Hematopoietic multipotent progenitor cell treated with erythropoietin and hydrocortisone succinate and interleukin-3 and kit ligand, for 4 days (in vitro differentiated cells): Measurements from ENCODE around the gene EFNB3.

Source experiments
- DNase-seq: peaks from one replicate; pipeline ENCODE4 v3.0.0-alpha.2; 2015

Gene EFNB3

DNA sequence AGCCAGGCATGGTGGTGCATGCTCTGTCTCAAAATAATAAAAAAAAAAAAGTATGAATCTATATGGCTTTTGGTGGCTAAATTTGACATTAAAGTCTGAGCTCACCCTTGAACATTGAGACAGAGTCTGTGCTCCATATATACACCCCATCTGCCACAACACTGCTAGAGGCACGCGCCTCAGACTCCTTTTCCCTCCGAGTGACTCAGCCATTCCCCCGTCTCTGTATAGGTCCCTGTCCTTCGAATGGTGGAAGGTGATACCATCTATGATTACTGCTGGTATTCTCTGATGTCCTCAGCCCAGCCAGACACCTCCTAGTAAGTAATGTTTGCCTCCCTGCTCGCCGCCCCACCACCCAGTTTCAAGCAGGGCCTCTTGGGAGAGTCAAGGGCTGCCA lies 4.5 kb upstream of the EFNB3 start:
- DNase-seq = peak; percentile 37

DNA sequence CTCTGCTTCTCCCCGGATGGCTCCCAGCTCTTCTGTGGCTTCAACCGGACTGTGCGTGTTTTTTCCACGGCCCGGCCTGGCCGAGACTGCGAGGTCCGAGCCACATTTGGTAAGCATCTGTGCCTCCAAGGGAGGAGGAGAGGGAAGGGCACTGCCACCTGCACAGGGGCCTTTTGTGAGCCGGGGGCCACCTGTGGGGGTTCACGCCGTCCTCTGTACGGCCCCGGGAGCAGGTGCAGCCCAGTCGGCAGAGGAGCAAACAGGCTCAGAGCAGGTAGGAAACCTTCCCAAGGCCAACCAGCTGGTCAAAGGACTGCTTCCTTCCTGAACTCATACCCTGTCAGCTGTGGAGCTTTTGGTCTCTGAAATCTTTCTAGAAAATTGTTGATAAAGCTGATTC lies 3.3 kb upstream of the EFNB3 start:
- DNase-seq = no peak

DNA sequence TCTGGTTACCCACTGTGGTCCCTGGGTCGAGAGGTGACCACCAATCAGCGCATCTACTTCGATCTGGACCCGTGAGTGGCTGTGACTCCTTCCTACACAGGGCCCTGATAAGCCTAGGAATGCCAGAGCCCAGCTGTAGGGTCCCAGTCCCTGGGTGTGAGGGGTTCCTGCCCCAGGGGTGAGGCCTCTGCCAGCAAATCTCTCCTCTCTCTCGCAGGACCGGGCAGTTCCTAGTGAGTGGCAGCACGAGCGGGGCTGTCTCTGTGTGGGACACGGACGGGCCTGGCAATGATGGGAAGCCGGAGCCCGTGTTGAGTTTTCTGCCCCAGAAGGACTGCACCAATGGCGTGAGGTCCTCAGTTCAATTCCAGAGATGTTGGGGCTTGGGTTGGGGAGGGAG lies 2.2 kb upstream of the EFNB3 start:
- no peak for DNase-seq

DNA sequence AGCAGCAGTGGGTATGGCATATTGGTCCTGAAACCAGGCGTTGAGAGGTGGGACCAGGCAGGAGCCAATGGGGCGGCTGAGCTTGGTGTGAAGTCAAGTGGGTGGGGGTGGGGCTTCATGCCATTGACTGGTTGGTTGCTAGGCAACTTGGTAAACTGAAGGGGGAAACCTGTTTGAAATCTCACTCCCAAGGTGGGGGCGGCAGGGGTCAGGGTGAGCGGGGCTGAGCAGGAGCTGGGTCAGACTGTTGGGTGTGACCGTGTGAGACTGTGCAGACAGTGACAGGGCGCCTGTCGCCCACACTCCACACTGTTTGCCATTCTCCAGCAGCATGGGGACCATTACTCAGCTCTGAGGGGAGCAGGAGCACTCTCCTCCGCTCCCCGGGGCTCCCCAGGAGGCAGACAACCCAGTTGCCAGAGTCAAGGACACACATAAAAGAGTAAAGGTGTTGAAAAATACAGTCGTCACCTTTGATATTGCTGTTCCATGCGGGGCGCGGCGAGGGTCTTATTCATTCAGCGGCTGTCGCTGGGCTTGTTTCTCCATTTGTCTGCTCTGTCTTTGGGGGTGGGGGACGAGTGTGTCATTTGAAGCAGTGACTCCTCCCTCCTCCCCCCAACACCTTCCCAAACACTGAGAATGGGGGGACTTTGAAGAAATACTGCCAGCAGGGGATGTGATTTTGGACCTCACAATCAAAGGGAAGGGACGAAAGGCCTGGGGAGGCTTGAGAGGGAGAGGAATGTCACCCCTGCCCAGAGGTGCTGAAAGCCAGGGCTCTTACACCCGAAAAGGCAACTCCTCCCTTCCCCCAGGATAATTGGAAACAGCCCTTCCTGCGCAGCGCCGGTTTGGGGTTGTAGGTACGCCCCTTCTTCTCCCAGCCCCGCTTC lies 1.2 kb upstream of the EFNB3 start:
- peak; percentile 69 for DNase-seq

DNA sequence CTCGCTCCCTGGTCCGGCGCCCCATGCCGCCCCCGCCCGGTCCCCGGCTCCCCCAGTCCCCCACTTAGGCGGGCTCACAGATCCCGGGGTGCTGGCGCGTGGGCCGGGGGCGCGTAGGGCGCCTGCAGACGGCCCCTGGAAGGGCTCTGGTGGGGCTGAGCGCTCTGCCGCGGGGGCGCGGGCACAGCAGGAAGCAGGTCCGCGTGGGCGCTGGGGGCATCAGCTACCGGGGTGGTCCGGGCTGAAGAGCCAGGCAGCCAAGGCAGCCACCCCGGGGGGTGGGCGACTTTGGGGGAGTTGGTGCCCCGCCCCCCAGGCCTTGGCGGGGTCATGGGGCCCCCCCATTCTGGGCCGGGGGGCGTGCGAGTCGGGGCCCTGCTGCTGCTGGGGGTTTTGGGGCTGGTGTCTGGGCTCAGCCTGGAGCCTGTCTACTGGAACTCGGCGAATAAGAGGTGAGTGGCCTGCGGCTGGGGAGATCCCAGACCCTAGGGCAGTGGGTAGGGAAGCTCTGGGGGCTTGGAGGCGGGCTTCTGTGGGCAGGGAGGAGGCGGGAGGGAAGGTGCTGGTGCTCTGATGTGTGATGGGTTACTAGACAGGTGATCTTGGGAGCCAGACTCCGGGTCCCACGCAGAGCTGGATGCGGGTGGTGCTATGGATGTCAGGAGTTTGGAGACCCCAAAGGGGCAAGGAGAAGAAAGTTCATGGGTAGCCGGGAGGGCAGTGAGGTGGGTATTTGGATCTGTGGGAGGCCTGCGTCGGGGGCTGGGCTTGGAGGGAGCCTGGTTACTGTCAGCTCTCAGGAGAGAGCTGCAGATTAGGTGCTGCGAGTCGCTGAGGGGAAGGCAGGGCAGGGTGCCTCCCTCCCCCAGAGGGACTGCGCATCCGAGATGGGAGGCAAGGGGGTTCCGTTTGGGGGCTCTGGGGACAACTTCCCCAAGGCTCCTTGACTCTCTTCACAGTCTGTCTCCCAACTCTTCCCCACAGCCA lies 560 bp downstream of the EFNB3 start:
- DNase-seq = no peak

DNA sequence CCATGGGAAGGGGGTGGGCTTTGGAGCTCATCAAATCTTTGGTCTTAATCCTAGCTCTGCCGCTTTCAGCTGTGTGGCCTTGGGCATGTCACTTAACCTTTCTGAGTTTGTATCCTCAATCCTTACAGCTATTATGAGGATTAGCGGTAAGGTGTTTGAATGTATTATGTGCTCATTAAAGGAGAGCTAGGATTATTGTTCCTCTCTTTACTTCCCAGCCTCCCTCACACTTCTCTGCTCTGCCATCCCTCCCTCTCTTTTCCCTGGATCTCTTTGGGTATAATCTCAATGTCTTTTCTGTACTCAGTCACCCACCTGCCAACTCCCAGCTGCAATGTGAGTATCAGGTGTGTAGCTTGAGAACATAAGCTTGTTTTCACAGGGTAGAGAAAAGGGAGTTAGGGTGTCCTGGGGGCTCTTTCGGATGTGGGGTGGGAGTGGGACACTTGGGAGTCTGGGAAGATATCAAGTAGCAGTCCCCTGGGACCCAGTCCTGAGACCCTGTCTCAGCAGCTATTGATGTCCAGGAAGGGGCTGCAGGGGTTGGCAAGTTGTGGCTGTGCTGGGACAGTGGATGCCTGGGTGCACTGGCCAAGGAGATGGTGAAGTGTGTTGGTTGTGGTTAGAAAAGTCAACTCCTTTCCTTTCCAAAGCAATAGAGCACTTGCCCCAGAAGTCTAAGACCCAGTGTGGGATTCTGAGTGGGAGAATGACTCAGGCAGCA lies 1.8 kb downstream of the EFNB3 start:
- DNase-seq = no peak

DNA sequence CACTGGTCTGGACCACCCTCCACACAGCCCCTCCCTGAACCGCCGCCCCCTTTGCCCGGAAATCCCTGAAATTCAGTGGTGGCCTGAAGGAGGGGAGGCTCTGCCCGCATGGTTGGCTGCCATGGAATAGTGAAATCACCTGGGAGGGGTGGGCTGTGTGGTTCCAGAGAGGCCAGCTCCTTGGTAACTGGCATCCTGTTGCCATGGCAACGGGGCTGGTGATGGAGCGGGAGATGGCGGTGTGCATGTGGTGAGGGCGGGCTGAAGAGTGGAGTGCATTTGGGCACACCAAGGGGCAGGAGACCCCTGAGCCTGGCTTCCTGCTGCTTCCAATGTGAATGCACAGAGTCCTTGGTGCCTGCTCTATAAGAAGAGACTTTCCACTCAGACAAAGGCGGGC lies 2.4 kb downstream of the EFNB3 start:
- peak; percentile 39 for DNase-seq

DNA sequence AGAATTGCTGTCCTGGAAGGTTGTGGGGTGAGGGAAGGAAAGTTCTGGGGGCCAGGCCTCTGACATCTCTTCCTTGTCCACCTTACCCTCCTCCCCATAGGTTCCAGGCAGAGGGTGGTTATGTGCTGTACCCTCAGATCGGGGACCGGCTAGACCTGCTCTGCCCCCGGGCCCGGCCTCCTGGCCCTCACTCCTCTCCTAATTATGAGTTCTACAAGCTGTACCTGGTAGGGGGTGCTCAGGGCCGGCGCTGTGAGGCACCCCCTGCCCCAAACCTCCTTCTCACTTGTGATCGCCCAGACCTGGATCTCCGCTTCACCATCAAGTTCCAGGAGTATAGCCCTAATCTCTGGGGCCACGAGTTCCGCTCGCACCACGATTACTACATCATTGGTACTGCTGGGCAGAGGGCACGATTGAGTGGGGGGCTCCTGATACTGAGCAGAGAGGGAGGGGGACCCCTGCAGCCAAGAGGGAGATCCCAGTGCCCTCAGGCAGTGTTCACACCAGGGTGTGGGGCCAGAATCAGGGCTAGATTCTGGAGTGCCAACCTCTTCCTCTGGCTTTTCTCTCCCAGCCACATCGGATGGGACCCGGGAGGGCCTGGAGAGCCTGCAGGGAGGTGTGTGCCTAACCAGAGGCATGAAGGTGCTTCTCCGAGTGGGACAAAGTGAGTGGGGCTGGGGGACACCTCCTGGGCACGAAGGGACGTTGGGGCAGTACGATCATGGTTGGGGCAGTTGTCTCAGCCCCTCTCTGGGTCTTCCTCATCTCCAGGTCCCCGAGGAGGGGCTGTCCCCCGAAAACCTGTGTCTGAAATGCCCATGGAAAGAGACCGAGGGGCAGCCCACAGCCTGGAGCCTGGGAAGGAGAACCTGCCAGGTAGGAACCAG lies 3.1 kb downstream of the EFNB3 start:
- DNase-seq = no peak

DNA sequence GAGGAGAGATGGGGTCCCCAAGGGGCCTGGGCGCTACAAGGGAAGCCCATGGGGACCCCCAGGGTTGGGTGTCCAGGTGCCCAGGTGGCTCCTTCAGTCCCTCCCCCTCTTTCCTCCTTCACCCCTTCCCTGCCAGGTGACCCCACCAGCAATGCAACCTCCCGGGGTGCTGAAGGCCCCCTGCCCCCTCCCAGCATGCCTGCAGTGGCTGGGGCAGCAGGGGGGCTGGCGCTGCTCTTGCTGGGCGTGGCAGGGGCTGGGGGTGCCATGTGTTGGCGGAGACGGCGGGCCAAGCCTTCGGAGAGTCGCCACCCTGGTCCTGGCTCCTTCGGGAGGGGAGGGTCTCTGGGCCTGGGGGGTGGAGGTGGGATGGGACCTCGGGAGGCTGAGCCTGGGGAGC lies 4.0 kb downstream of the EFNB3 start:
- DNase-seq = no peak

DNA sequence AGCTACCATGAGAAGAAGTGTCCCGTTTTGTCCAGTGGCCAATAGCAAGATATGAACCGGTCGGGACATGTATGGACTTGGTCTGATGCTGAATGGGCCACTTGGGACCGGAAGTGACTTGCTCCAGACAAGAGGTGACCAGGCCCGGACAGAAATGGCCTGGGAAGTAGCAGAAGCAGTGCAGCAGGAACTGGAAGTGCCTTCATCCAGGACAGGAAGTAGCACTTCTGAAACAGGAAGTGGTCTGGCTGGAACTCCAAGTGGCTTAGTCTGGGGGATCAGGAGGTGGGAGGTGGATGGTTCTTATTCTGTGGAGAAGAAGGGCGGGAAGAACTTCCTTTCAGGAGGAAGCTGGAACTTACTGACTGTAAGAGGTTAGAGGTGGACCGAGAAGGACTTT lies 5.3 kb downstream of the EFNB3 start:
- DNase-seq = no peak

DNA sequence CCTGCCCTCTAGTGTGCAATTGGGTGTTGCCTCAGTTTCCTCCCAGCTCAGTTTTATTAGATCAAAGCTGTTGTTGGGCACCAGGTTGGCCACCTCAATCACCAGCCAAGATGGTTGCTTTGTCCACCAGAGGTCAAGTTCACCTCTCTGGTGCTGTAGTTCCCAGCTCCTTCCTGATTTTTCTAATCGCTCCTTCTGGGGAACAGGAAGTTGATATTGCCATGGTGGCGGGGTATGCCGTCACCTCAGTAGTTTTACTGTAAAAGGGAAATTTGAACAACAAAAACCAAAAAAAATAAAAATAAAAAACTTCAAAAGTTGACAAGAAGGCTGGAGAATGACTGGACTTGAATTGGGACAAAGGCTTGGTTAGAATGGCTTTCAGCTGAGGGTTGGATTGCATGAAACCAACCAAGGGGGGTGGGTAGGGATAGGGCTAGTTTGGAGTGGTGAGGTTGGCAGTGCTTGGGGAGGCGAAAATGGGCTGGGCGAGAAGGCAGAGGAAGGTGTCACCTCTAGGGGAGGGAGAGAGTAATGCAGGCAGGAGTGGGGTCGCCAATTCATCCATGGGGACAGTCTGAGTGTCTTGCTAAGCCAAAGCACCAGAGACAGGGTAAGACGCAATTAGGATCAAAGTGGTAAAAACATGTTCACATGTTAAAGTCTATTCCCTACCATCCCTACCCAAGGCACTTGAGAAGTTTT lies 6.2 kb downstream of the EFNB3 start:
- peak; percentile 59 for DNase-seq

DNA sequence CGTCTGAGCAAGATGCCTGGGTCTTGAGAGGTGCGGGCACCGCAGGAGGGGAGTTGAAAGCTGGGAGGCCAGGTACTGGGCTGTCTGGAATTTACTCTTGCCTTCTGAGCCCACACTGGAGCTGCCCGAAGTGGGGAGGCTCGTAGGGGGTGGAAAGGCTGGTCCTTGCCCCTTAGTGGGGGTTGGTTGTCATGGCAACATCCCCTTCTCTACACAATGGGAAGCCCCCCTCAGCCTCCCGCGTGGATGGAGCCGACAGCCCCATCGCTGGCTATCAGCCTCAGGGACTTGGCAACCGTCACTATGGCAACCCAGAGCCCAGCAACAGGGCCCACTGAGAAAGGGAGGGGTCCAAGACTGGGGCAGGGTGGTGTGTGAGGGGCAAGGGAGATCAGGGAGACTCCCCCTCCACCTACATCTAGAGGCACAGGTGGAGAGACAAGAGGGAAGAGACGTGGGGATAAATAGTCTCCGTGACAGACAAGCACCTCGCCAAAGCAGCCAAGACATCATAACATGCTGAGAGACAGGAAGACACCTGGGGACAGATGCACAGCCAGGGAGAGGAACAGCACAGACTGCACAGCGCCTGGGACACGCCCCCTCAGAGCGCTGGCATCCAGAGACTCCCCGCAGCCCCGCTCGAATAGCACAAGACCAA lies 7.2 kb downstream of the EFNB3 start:
- no peak for DNase-seq

DNA sequence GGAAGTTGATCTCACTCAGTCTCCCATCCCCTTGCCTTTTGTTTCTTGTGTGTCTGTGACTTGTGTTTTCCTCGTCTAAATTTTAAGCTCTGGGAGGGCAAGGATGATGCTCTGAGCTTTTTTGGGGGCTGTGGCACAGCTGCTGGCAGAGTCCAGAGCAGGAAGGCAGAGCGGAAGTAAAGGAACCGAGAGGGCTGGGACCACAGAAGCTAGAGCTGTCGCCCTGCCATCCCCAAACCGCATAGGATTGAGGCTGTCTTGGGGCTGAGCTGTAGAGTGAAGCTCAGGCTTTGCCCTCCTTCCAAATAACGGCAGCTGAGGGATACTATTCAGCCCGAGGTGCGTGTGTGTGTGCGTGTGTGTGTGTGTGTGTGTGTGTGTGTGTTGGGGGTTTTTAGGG lies 8.8 kb downstream of the EFNB3 start:
- peak; percentile 72 for DNase-seq

DNA sequence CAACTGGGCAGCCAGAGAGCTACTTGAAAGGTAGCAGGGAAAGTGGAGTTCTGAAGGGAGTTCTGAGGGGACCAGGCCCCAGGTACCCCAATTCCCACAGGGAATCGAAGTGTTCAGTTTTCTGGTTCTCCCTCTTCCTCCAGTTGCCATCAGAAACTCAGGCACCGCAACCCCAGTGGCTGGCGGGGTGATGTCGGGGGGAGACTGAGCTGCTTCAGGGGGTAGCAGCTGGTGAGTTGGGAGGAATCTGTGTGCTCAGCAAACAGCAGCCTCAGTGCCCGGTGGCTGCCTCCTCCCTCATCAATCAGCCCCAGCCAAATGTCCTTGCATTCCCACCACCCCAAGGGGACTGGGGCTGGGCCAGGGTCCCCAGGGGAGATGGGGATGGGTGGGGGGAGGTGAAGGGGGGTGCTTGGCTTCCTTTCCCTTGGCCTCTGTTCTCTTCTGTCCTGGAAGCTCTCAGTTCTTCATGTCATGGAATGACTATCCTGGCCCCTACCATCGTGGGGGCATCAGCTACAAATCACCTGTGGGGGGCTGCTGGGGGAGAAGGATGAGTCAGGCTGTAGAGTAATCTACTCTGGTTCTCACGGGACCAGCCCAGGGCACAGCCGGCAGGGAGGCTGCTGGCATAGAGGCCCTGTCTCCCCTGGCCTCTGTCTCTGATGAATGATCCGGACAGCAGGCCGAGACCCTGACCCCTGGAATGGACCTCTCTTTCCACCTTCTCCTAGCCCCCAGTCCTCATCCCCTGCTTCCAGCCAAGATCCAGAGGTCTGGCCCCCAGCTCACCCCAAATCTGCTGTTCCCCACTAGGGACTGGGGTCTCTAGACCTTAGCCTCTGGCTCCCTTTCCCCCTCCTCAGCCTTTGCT lies 10.0 kb downstream of the EFNB3 start:
- no peak for DNase-seq

DNA sequence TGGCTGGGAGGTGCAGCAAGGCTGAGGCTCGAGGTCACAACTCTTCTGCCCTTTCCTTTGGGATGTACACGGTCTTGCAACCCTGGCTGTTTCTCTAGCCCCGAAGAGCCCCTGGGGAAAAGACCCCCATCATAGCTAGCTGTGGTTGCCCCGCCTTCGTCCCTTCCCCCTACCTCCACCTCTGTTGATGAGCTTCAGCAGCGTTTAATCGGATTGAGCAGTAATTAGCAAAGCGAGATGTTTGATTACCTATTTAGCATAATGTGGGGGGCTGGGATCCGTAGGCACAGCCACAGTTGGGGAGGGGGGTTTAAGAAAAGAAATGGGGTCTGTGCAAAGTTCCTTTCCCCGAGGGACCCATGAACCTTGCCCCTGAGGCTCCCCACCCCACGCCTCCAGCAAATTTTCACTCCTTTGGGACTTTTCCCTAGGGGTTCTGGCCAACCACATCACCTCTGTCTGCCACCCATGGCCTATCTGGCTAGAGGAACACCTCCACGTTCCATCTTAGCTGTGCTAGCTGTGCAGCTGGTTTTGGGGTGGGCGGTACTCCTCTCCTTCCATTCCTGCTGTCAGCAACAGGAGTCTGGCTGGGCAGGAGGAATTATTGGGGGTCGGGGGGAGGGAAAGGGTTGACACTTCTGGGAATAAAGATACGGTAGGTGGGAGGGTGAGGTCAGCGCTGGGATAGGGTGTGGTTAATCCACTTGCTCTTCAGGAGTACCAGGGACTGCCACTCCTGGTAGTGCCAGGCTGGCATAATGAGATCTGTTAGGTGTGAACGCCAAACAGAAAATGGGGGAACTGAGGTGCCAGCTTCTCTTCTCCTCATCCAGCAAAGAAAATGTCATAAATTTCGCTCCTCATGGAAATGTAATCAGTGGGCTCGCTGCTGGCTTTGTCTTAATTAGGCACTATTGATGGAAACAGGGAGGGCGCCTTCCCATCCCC lies 11.2 kb downstream of the EFNB3 start:
- DNase-seq = no peak

DNA sequence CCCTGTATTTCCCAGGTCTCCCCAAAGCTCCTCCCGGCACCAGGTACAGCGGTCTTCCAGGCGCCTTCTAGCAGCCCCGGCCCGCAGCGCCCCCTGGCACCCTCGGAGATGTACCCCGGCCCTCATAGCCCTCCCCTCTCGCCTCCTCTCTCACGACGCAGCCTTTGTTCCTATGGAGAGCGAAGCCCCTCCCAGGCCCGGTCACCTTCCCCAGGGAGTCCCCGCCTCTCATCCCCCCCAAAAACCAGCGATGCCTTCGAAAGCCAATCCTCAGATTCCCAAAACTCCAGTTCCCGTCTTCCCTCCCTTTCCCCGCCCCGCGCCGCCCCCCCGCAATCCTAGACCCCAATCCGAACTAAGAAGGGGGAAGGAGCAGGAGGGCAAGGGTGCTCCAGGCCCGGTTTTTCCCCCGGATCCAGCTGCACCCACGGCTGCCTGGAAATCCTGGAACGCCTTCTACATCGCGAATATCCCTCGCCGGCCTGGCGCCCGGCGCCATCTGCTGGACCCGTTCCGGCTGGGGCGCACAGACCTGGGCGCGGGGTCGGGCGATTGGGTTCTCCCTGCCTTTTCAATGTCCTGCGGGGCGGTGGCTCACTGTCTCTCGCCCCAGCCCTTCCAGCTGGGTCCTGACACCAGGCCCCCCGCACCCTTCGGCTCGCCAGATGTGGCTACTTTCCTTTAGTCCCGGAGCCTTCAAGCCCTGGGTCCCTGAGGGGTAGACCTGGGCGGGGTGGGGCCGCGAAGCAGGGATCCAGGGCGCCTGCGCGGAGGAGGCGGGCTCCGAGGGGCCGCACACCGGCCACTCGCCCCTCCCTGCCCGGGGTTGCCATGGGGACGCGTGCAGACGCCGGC lies 12.1 kb downstream of the EFNB3 start, which contains the start of gene DNAH2:
TSS of gene DNAH2 (plus strand) at position 844 of the 855 bp plus-strand sequence. CDS start 1,991 bp downstream, outside the sequence.
- DNase-seq = peak; percentile 81

DNA sequence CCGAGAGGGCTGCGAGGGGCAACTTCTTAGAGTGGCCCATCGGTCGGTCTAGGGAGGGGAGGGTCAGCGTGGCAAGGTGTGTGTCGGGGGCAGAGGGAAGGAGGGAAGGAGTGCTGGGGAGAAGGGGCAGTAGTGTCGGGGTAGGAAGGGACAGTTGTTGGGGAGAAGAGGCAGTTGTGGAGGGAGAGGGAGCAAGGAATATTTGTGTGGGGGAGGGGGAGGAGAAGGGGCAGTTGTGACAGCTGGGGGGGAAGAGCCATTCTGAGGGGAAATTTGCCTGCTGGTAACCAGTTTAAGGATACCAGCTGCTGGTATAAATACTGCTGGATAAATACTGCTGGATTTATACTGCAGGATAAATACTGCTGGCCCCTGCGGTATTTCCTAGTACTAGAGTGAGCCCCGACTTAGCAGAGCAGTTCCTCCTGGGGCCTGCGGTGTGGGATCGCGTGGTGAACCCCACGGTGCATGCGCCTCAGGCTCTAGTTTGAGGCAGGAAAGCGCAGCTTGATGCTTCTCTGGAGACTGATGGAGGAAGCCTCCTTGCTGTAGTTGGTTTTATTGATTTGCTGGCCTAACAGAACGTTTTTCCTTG lies 12.9 kb downstream of the EFNB3 start:
- peak; percentile 84 for DNase-seq
